B cell (primary cell): ENCODE measurements around the gene LYZL6. TPM values are rescaled to one million over a fixed set of nuclear protein-coding genes. Genes with fewer than 3 reads are reported as not detected.

ENCODE experiments used
- ATAC-seq: fragments of 200-7000 bp; cut with Tn5 transposase; one replicate; pipeline ENCODE4 v1.10.0; 2021; ENCODE audit warnings: low read depth, mild to moderate bottlenecking, moderate number of reproducible peaks, moderate library complexity
- CTCF ChIA-PET: fragments of 350-600 bp; sonication (Branson Sonifier 250); formaldehyde crosslinking; loops from one replicate; lab custom pipeline; 2021; ENCODE audit warnings: antibody characterized with exemption, inconsistent platforms; lab: Charles Lee
- POLR2A ChIA-PET: fragments of 350-600 bp; sonication (Branson Sonifier 250); formaldehyde crosslinking; loops from one replicate; lab custom pipeline; 2021; ENCODE audit warnings: antibody characterized with exemption; lab: Charles Lee
- DNase-seq: peaks from one replicate; pipeline ENCODE4 v3.0.0; 2013
- H2AFZ ChIP-seq: 2 replicates; pipeline ENCODE4 v1.6.1; 2012; ENCODE audit warnings: mild to moderate bottlenecking, low read depth, low read length; ENCODE audit not compliant: insufficient read depth, poor library complexity, severe bottlenecking
- H3K27ac ChIP-seq, 2 donors: 1 replicate in 1 of 2; 2 replicates in 1 of 2; pipeline ENCODE4 v1.5.1; 2012 to 2013; ENCODE audit warnings: low read length in 2 of 2, mild to moderate bottlenecking in 2 of 2, moderate library complexity in 1 of 2
- H3K27me3 ChIP-seq, 4 experiments: fragments of 200-600 bp in 1 of 4; sonication (generic) in 1 of 4; replicated peaks in 1 of 4; 1 replicate in 2 of 4; 2 replicates in 2 of 4; pipeline versions ENCODE4 v1.6.1 to v1.7.0; 2013 to 2016; ENCODE audit warnings: low read length in 3 of 4, mild to moderate bottlenecking in 2 of 4, mixed read lengths in 1 of 4, moderate library complexity in 1 of 4; ENCODE audit not compliant: insufficient read depth in 4 of 4, control insufficient read depth in 3 of 4; ENCODE audit errors: control extremely low read depth in 1 of 4
- H3K36me3 ChIP-seq, 2 experiments: replicated peaks in 1 of 2; 1 replicate in 1 of 2; 2 replicates in 1 of 2; pipeline versions ENCODE4 v1.6.1 to v1.7.1; 2013; ENCODE audit warnings: low read length in 1 of 2; ENCODE audit not compliant: insufficient read depth in 2 of 2, control insufficient read depth in 1 of 2; ENCODE audit errors: control extremely low read depth in 1 of 2, extremely low read depth in 1 of 2
- H3K4me1 ChIP-seq, 2 donors: fragments of 200-600 bp in 1 of 2; sonication (generic) in 1 of 2; 1 replicate in 1 of 2; 2 replicates in 1 of 2; pipeline versions ENCODE4 v1.5.1 to v1.6.1; 2013 to 2017; ENCODE audit warnings: low read length in 2 of 2; ENCODE audit not compliant: control insufficient read depth in 2 of 2, insufficient read depth in 2 of 2
- H3K4me2 ChIP-seq: replicated peaks from 2 replicates; pipeline ENCODE3; 2012; ENCODE audit warnings: mild to moderate bottlenecking, low read depth, low read length; ENCODE audit not compliant: poor library complexity, severe bottlenecking
- H3K4me3 ChIP-seq, 5 experiments: fragments of 200-600 bp in 1 of 5; sonication (generic) in 1 of 5; 1 replicate in 3 of 5; 2 replicates in 2 of 5; pipeline versions ENCODE4 v1.5.1 to v1.7.0; 2011 to 2016; ENCODE audit warnings: low read length in 4 of 5, mild to moderate bottlenecking in 4 of 5, low read depth in 2 of 5, control low read depth in 1 of 5, moderate library complexity in 1 of 5; ENCODE audit not compliant: insufficient read depth in 1 of 5; ENCODE audit errors: control extremely low read depth in 1 of 5, extremely low read depth in 1 of 5
- H3K79me2 ChIP-seq: fragments of 200-600 bp; sonication (generic); one replicate; pipeline ENCODE4 v1.6.0; 2016; ENCODE audit warnings: low read length; ENCODE audit not compliant: control insufficient read depth, insufficient read depth
- H3K9ac ChIP-seq: fragments of 200-600 bp; sonication (generic); 2 replicates; pipeline ENCODE4 v1.6.1; 2017; ENCODE audit warnings: mild to moderate bottlenecking, low read length, moderate library complexity
- H3K9me3 ChIP-seq, 3 donors: one replicate each; pipeline versions ENCODE4 v1.6.1 to v1.7.1; 2013; ENCODE audit warnings: low read length in 2 of 3; ENCODE audit not compliant: control insufficient read depth in 2 of 3, insufficient read depth in 1 of 3; ENCODE audit errors: control extremely low read depth in 1 of 3
- H4K20me1 ChIP-seq: 2 replicates; pipeline ENCODE4 v1.6.0; 2012; ENCODE audit warnings: mild to moderate bottlenecking, low read length; ENCODE audit not compliant: insufficient read depth, control insufficient read depth, poor library complexity, severe bottlenecking
- H3K27ac Mint-ChIP-seq: one replicate; pipeline ENCODE4 v1.8.0; 2021; ENCODE audit warnings: mixed read lengths
- H3K27me3 Mint-ChIP-seq: one replicate; pipeline ENCODE4 v1.8.0; 2021; ENCODE audit warnings: mixed read lengths
- H3K4me1 Mint-ChIP-seq: one replicate; pipeline ENCODE4 v1.8.0; 2021; ENCODE audit warnings: mixed read lengths
- H3K4me3 Mint-ChIP-seq: one replicate; pipeline ENCODE4 v1.8.0; 2021; ENCODE audit warnings: mixed read lengths
- H3K9me3 Mint-ChIP-seq: one replicate; pipeline ENCODE4 v1.8.0; 2022; ENCODE audit warnings: mixed read lengths; ENCODE audit not compliant: insufficient read depth
- CTCF ChIP-seq: fragments of 200-600 bp; IDR thresholded peaks from one replicate; pipeline ENCODE4 v1.8.0; 2022; ENCODE audit warnings: antibody characterized with exemption, mild to moderate bottlenecking
- EZH2 ChIP-seq: IDR thresholded peaks from 2 replicates; pipeline ENCODE4 v1.6.1; 2012; ENCODE audit warnings: borderline replicate concordance, low read depth, mild to moderate bottlenecking, moderate library complexity, low read length; ENCODE audit not compliant: insufficient read depth, poor library complexity, severe bottlenecking
- WGBS: methylation state at CpG from one replicate; pipeline ENCODE4 v1.1.5; 2013; ENCODE audit warnings: missing lambda C conversion rate; ENCODE audit not compliant: insufficient coverage; 5-methylcytosine and 5-hydroxymethylcytosine counted together
- intact Hi-C: fragments of 100-400 bp; cut with micrococcal nuclease; formaldehyde crosslinking; loops from one replicate; pipeline ENCODE4 v1.10.0; 2022
- polyA plus RNA-seq: library from polyadenylated mRNA; depleted of rRNA; stranded (reverse); fragments of >200 nt; gene quantifications from 2 replicates; pipeline ENCODE4 v1.2.3, GENCODE V29; 2012
- total RNA-seq, 2 donors: library from RNA; stranded (reverse); fragments of 120-200 nt in 1 of 2; gene quantifications; 1 replicate in 1 of 2; 2 replicates in 1 of 2; pipeline versions ENCODE4 v1.2.3 to v1.2.4, GENCODE V29; 2013 to 2022

LYZL6 gene
- total and polyA plus RNA-seq, 2 donors (not counting 1 experiment from before 2014, with no cell fraction given): not detected

GRCh38 chr17:35890774-35891155 is 52.7 kb downstream of the LYZL6 start:
- Histone ChIP-seq H3K27me3 (no peaks in the 10 kb centered on the region), H3K4me3 (no peak overlapping the region), H3K9ac (no peak overlapping the region), H3K4me2 (no peak overlapping the region), H2AFZ (no peak overlapping the region), H4K20me1 (no peaks in the 10 kb centered on the region), H3K36me3 (no peaks in the 10 kb centered on the region), H3K27ac (no peak overlapping the region), H3K79me2 (no peaks in the 10 kb centered on the region), H3K4me1 (no peaks in the 10 kb centered on the region), H3K9me3 (no peaks in the 10 kb centered on the region)
- Mint-ChIP-seq H3K9me3 (no peaks in the 10 kb centered on the region), H3K27ac (no peak overlapping the region), H3K4me1 (no peaks in the 10 kb centered on the region), H3K27me3 (peaks cover 6% of the 10 kb centered on the region), H3K4me3 (no peak overlapping the region)
- CTCF ChIA-PET: no interaction called here
- ATAC-seq (no peak), DNase-seq (no peak)
- WGBS: 71% methylated on average over 4 of the region's 4 CpGs
- intact Hi-C loops: no loop called here
- no peak for TF ChIP-seq EZH2
- no peak for TF ChIP-seq CTCF
- POLR2A ChIA-PET: no interaction called here

- ChIA-PET POLR2A (no interaction called here), CTCF (interaction anchor here (0.7 kb wide), 1 partner anchor 142 kb away, joined by 3 read pairs; no protein-coding TSS in a partner anchor)
- Histone ChIP-seq H3K4me3 (no peak overlapping the region), H3K79me2 (no peaks in the 10 kb centered on the region), H4K20me1 (no peaks in the 10 kb centered on the region), H2AFZ (no peak overlapping the region), H3K9ac (no peak overlapping the region), H3K36me3 (no peaks in the 10 kb centered on the region), H3K27ac (no peak overlapping the region), H3K9me3 (no peaks in the 10 kb centered on the region), H3K4me2 (no peak overlapping the region), H3K27me3 (no peaks in the 10 kb centered on the region), H3K4me1 (no peaks in the 10 kb centered on the region)
- WGBS: 100% methylated on average over 1 of the region's 2 CpGs
- no peak overlapping the region for H3K27ac Mint-ChIP-seq
- peaks cover 1% of the 10 kb centered on the region for H3K27me3 Mint-ChIP-seq
- ATAC-seq: no peak
- DNase-seq: no peak
- H3K4me3 Mint-ChIP-seq: no peak overlapping the region
- no peaks in the 10 kb centered on the region for H3K9me3 Mint-ChIP-seq
- TF ChIP-seq CTCF (no peak), EZH2 (no peak)
- intact Hi-C loops: no loop called here
- H3K4me1 Mint-ChIP-seq: no peaks in the 10 kb centered on the region
These were observed 53.4 kb downstream of the LYZL6 start for GRCh38 chr17:35889818-35890773.
